ENCODE results near the gene RPL12.

RPL12 gene

DNA sequence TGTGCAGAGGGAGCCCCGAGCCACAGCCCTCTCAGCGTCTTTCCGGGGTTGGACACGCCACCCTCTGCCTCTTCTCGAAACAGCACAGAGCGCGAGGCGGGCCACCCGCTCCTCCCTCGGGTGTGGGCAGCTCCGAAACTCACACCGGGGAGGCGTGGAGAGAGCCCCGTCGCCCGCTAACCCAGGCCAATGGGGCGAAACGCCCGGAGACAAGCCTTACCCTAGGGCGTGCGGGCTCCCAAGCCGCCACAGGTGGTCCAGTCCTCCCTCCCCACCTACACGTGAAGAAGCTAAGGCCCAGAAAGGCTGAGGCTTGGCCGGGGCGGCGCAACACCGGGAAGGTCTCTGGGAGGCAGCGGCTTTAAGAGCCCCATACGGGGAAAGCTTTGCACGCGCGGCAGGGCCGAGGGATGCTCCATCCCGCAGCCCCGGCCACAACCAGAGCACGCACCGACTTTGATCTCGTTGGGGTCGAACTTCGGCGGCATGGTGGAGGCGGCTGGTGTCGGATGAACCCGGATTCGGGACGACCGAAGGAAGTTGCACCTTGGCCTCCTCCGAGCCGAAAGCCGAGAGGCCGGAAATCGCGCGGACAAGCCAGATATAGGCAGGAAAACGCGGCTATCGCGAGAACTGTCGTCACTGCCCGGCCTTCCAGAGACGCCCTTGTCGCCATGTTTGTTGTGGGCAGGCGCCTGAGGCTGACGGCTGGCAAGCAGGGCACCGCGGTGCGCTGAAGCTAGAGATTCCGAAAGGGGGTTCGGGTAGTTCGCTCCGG, at the start of gene RPL12, which contains the start of gene LRSAM1:
TSS of gene RPL12 (minus strand) at position 577 of the 778 bp plus-strand sequence. CDS start at position 488, 89 bp downstream.
TSS of gene LRSAM1 (plus strand) at position 681 of the 778 bp plus-strand sequence. CDS start 3,018 bp downstream, outside the sequence.
- DNase-seq: peak; percentile 99 to 100

DNA sequence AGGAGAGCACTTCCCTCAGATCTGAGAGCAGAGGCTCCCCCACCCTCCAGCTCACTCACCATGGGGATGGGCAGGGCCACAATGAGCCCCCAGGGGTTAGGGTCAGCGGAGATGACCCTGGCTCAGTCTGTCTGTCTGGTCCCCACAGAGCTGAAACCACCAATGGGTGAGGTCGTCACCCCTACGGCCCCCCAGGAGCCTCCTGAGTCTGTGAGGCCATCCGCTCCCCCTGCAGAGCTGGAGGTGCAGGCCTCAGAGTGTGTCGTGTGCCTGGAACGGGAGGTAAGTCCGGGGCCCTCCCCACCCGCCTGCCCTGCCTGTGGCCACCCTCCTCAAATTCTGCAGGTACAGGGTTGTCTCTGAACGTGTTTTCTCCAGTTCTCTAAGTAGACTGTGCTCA, 49.7 kb upstream of the RPL12 start:
- no peak for DNase-seq

DNA sequence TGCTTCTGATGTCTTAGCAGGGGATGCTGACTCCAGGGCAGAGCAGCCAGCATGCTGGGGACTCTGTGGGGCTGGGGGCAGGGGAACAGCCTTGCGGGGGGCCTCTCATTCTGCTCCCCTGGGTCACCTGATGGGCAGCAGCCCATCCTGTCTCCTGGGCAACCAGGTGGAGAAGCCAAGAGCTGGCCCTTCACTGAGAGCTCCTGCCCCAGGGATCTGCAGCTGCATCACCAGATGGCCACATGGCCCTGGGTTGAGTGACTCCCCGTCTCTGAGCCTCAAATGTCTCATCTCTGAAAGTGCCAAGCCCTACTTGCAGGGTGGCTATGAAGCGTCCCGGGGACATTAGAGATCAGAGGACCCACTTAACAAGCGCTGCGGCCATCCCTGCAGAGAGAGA, 49.2 kb upstream of the RPL12 start:
- no peak for DNase-seq

DNA sequence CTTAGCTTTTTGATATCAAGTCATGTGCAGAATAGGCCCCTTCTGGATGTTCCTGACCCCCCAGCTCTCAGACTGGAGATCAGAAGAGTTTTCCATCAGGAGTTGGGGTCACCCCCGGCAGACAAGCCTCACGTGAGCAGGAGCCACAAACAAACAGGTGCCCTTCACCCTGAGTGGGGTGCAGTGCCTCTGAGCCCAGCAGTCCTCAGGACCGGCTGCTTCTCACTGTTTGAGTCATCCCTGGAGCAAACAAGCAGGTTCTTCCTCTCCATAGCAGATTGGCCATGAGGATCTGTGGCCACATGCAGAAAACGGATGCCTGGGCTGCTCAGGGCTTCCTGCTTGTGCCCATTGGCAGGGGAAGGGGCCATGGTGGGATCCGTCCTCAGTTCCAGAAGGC, 47.1 kb upstream of the RPL12 start:
- no peak for DNase-seq

- no peak for DNase-seq
These were observed 46.6 kb upstream of the RPL12 start for GRCh38 chr9:127497656-127498290.

DNA sequence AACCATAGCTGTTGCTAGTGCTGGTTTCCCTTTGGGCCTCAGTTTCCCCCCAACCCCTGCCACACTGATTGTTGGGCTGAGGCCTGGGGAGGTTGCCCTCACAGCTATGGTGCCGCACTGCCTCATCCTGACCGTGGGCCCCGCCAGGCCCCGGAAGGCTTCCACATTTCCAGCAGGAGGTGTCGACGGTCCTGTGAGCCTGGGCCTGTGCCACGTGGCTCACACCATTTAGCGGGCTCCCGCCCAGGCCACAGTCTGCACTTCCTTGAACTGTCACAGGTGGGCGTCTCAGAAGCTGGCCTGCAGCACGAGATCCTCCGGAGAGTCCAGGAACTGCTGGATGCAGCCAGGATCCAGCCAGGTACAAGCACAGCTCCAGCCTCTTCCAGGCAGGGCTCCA, 45.8 kb upstream of the RPL12 start:
- DNase-seq: no peak

- no peak for DNase-seq
These were observed 44.8 kb upstream of the RPL12 start for GRCh38 chr9:127495884-127496555.

DNA sequence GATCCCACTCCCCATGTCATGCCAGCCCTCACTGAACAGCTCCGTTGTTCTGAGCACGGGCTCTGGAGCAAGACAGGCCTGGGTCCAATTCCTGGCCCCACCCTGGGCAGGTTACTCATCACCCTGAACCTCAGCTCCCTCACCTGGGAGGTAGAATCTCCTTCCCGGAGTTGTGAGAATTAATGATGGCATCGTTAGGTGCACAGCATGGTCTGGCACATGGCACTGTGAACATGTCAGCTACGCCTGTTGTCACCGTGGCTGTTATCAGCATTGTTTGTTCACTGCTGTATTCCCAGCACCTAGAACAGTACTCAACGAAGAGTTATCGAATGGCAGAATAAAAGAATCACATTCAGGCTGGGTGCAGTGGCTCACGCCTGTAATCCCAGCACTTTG, 43.1 kb upstream of the RPL12 start:
- DNase-seq: no peak

DNA sequence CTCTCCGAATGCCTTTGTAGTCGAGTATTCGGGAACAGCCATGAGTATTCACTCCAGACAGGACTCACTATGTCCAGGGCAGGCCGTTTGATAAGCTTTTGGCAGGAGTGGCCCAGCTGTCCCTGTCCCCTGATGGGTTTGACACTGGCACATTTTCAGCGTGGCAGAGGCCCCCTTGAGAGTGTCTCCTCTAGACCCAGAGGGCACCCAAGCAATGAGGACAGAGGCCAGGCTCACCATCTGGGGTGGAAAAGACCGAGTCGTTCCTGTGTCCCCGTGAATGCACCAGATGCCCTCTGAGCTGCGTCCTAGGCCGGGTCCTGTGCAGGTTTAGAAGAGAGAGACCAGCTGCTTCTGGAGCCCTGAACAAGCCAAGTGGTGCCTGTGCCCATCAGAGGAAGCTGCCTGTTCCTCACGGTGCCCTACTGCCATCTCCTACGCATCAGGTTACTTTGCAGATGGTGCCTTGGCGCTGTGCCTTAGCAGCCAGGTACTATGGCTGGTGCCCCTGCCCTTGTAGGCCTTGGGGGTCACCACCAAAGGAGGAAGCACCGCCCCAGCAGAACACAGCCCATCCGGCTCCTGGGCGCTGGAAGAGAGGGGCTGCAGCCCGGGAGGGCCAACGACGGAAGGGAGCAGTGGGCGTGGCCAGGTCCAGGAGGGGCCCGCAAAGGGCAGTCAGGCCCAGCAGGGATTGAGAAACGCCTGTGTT, 42.5 kb upstream of the RPL12 start:
- DNase-seq: no peak

- no peak for DNase-seq
These were observed 41.4 kb upstream of the RPL12 start for GRCh38 chr9:127492616-127493015.

DNA sequence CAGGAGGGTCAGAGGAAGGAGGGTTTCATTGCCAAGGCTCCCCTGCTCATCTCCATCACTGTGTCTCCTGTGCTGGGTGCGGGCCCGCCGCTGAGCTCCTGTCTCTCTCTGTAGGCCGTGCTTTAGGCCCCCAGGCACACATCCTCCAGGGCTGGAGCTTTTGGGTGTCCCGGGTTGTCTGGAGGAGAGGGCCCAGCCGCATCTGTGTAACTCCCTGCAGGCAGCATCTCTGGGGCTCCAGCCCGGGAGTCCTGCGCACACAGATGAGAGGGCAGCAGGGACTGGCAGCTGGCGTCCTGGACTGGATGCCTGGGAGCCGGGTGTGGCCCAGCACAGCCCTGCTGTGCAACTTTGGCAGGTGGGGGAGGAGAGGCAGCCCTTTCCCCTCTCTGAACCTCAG, 40.3 kb upstream of the RPL12 start:
- no peak for DNase-seq

DNA sequence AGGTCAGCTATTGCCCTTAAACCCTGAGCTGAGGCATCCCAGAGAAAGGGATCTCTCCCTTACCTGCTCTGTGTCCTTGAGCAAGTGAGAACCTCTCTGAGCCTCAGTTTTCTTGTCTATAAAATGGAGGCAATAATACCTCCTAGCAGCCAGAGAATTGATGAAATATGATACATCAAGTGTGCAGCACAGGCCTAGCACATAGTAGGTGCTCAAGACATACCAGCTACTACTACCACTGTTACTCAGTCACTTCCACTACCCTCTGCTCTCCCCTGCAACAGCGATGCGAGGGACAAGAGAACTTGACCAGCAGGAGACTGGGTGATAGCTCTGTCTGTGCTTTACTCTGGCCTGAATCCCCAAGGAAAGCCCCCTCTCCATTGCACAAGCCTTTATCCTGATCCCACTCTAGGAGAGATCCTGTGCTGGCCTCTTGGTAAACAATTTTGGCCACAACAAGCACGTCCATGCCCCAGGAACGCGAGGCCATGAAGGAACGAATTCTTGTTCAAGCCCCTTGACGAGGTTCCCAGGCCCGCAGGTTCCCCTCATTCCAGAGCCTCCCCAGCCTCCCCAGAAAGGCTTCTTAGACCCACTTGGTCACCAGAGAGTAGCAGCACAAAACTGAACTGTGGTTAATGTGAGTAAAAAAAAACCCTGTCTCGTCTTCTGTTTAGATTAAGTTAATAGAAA, 39.5 kb upstream of the RPL12 start:
- DNase-seq: no peak

GRCh38 chr9:127489471-127490115, 38.4 kb upstream of the RPL12 start:
- no peak for DNase-seq

DNA sequence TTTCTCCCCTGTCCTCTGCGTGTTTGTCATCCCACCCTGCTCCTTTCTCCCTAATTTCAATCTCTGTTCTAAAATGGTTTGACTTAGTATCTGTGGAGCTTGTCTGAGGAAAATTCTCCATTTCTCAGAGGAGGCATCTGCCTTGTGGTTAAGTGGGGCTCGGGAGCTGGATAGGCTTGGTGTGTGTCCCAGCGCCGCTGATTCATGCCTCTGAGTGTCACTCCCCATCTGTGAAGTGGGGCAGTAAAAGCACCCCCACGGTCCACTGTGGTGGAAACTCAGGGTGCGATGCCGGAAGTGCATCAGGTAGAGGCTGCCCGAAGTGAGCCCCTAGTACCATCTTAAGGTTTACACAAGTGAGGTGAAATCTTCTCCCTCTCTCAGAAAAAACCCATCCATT, 37.7 kb upstream of the RPL12 start:
- DNase-seq: no peak

GRCh38 chr9:127485995-127486394, 34.8 kb upstream of the RPL12 start:
- no peak for DNase-seq

DNA sequence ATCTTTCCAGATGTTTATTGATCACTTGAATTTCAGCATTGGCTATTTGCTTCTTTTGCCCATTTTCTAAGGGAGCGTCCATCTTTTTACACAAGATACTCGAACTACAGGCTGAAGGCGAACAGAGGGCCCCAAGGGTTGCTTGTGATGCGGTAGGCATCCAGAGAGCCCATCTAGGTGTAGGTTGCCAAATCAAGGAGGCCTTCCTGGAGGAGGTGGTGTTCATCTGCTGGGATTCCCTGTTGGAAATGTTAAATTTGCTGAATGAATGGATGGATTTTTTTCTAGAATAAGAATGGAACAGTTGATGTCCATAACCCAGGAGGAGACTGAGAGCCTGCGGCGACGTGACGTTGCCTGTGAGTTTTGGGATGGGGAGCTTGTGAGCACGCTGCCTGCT, 31.5 kb upstream of the RPL12 start:
- no peak for DNase-seq

- no peak for DNase-seq
These were observed 28.4 kb upstream of the RPL12 start for GRCh38 chr9:127479507-127480081.

GRCh38 chr9:127474592-127474991, 23.4 kb upstream of the RPL12 start:
- no peak for DNase-seq

GRCh38 chr9:127473932-127474331, 22.7 kb upstream of the RPL12 start:
- DNase-seq: no peak

DNA sequence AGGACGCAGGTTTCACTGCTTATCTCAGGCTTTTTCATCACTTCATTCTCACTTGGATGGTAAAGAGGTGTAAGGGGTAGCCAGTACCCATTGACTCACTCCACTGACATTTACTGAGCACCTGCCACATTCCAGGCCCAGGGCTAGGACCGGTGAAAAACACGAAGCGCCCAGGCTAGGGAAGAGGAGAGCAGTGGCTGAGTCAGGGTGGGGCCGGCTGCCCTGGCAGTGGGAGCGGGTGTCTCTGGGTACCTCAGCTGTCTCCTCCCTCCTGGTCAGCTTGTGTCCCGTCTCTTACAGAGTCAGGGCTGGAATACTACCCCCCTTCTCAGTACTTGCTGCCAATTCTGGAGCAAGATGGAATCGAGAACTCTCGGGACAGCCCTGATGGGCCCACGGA, 22.3 kb upstream of the RPL12 start:
- no peak for DNase-seq

- DNase-seq: no peak
These were observed 19.5 kb upstream of the RPL12 start for GRCh38 chr9:127470662-127471061.

DNA sequence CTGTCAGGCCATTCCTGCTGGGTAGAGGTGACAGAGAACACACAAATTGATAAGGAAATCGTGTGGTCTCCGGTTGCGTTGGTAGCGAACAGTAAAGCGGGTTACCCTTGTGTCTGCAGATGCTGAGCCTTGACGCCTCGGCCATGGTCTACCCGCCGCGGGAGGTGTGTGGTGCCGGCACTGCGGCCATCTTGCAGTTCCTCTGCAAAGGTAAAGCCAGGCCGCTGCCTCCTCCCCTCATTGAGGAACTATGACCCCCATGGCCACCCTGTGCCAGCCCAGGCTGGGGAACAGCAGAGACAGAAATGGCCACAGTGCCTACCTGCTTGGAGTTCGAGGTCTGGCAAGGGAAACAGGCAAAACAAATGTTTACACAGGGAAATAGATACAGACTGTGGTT, 16.4 kb upstream of the RPL12 start:
- DNase-seq: no peak
